HK-2 (cell line): Measurements from ENCODE around the gene EDA.
A peak's percentile ranks its signal among the peaks of the same experiment; 100 is the strongest.

Source experiments
- DNase-seq: peaks from one replicate; pipeline ENCODE4 v3.0.0-alpha.2; 2018; ENCODE audit not compliant: unreplicated experiment

The EDA gene

DNA sequence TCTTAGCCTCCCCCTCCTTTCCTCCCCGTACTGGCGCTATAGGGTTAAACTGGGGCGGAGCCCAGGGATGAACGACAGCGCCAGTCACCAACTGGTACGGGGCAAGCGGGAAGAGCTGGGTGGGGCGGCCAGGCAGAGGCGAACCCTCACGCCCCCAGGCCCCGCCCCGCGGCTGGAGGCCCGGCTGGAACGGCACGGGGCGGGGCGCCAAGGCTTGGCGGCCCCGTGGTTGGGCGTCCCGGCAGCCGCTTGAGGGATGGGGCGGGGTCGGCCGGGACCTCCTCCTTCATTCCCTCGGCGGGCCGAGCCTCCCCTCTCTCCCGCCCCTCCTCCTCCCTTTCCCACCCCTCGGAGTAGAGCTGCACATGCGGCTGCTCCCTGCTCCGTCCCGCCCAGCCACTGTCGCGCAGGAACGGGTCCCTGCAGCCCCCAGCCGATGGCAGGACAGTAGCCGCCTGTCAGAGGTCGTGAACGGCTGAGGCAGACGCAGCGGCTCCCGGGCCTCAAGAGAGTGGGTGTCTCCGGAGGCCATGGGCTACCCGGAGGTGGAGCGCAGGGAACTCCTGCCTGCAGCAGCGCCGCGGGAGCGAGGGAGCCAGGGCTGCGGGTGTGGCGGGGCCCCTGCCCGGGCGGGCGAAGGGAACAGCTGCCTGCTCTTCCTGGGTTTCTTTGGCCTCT is at the start of gene EDA:
Gene EDA (plus strand): TSS at position 335 of the 678 bp plus-strand sequence.
- DNase-seq = peak; percentile 74

- DNase-seq = no peak
These were observed 47.1 kb upstream of the EDA start for GRCh38 chrX:69568828-69569227.

DNA sequence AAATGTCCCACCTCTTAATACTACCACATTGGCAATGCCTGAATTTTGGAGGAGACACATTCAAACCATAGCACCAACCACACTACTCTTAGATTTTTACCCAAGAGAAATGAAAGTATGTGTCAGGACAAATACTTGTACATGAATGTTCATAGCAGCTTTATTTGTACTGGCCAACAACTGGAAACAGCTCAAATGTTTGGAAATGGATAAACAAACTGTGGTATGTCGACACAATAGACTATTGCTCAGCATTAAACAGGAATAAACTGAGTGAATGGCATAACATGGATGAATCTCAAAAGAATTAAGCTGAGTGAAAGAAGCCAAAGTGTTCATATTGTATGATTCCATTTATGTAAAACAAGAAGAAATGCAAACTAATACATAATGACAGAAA is 18.5 kb upstream of the EDA start:
- DNase-seq = no peak

- DNase-seq = no peak
These were observed 15.7 kb upstream of the EDA start for GRCh38 chrX:69600182-69600581.

DNA sequence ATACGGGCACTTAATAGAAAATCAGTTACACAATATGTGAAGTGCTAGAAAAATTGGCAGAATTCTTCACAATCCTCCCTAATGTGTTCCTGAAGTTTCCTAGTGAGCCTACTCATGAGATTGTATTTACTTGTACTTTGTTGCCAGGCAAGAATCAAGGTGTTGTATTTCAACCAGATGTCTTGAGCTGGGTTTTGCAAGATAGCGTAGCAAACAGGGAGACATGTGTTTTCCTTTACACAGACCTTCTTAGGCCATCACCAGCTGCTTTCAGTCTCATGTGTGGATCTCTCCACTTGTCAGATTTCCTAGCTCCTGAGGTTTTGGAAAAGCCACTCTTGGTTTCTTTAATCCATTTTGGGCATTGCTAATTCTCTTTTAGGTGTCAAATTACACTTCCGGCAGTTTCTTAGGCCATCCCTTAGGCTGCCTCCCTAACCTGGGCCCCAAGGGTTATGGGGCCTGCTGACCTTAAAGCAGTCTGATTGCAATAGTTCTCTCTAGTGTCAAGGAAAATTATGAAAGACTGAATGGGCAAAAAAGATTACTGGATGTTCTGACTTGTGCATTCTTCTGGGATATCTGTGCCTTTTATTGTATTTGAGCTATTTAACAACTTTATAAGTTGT is 12.2 kb upstream of the EDA start:
- DNase-seq = no peak

DNA sequence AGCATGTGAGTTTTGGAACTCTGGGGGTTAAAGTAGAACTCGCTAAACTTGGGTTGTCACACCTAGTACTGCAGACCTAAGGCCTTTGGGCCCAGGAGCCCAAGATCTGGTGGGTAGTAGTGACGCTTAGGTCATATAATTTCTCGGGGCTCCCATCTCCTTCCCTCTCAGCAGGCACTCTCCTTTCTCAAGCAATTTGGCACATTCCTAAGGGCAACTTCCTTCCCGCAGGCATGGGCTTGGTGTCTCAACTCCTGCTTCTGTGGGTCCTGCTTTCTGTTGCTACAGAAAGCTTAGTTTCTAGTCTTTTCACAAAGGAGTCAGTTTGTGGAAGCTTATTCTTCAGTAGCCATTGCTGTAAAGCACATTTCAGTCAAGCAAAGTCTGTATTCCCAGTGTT is 10.4 kb upstream of the EDA start:
- DNase-seq = no peak

DNA sequence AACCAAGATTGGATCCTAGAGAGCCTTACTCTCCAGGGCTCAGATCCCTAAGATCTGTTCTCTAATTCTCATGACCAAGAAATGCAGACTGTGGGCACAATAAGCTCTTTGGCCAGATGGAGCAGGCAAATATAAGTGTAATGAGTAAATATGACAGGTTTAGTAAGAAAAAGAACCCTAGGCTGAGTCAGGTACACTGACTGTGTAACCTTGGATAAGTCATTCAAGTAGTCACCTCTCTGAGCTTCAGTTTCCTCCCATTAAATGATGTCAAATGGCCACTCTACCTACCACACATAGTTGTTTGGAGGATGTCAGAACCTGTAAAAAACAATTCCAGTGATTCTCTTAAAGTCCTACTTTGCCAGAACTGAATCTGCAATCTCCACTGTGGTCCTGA is 8.3 kb upstream of the EDA start:
- DNase-seq = no peak

GRCh38 chrX:69613946-69614345 is 2.0 kb upstream of the EDA start:
- DNase-seq = no peak

DNA sequence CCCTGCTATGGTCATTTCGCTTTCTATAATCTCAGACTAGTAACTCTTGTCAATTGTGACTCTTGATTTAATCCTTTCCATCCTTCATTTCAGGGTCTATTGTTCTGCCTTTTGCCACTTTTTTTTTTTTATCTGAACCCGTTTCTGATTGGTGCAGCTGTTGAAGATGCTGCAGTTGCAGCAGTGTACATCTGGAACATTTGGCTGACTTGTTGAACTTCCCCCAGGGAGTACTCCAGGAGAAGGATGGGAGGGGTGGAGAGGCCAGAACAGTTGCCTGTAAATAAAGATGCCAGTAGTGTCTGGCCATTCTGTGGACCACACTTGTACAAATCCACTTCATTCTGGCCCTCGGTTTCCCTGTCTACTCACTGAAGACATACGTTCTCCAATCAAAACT is 1.0 kb upstream of the EDA start:
- DNase-seq = no peak

DNA sequence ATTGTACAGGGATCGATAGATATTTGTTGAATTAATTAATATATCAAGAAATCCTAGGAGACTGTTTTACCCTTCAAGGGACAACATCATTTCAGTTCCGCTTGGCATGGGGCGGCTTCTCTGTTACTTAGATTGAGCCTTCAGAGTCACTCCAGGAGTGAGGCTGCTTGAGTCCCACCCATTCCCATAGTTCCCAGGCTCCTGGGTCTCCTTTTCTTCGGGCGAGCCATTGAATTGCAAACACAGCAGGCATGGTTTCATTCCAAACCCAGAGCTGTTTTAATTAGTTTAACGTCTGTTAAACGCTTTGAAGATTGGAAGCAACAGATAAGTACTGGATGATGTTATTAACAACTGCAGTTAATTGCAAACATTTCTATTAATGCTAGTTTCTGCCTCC is 571 bp upstream of the EDA start:
- no peak for DNase-seq

- peak; percentile 14 for DNase-seq
These were observed 717 bp downstream of the EDA start for GRCh38 chrX:69616457-69617203.

- no peak for DNase-seq
These were observed 2.9 kb downstream of the EDA start for GRCh38 chrX:69618803-69619202.

GRCh38 chrX:69626129-69626528 is 10.2 kb downstream of the EDA start:
- DNase-seq = no peak

GRCh38 chrX:69627744-69628143 is 11.8 kb downstream of the EDA start:
- no peak for DNase-seq

DNA sequence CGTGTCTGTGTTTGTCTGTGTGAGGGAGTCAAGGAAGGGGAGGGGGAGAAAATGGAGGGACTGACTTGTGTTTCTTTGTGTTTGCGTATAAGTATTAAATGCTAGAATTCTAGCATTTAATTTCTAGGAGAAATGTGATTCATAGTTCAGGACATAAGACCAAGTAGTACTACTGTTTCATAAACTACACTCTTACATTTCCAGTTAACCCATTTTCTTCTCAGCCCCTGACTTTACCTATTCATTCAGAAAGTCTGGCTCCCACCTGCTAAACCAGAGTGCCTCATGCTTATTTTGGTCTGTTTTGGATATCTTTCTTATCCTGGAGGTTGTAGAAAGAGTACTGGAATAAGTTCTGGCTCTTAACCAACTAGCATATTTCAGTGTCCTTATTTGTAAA is 14.2 kb downstream of the EDA start:
- no peak for DNase-seq

- no peak for DNase-seq
These were observed 48.8 kb downstream of the EDA start for GRCh38 chrX:69664693-69665092.

GRCh38 chrX:69670001-69670555 is 54.2 kb downstream of the EDA start:
- no peak for DNase-seq

DNA sequence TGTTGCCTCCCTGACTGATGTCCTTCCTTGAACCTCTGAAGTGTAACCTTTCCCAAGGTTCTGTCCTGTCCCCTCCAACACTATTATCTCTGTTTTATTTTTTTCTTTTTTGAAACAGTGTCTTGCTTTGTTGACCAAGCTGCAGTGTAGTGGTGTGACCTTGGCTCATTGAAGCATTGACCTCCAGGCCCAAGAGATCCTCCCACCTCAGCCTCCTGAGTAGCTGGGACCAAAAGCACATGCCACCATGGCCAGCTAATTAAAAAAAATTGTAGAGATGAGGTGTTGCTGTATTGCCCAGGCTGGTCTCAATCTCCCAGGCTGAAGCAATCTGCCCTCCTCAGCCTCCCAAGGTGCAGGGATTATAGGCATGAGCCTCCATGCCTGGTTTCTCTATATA is 59.0 kb downstream of the EDA start:
- no peak for DNase-seq

- DNase-seq = no peak
These were observed 89.9 kb downstream of the EDA start for GRCh38 chrX:69705818-69706217.

GRCh38 chrX:69718102-69718501 is 102.2 kb downstream of the EDA start:
- DNase-seq = no peak

- DNase-seq = no peak
These were observed 108.4 kb downstream of the EDA start for GRCh38 chrX:69724307-69724706.

DNA sequence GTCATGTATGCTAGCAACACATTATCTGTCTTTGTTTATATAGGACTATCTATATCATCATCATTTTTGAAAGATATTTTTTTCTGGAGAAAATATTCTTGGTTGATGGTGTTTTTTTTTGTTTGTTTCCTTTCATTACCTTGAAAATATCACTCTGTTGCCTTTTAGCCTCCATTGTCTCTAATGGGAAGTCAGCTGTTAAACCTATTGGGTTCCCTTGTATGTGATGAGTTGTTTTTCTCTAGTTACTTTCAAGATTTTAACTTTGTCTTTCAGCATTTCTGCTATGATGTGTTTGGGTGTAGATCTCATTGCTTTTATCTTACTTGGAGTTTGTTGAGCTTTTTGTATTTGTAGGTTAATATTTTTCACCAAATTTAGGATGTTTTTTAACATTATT is 124.4 kb downstream of the EDA start:
- no peak for DNase-seq

- DNase-seq = no peak
These were observed 125.8 kb downstream of the EDA start for GRCh38 chrX:69741721-69742120.
